OCI-LY1 (cell line): ENCODE results near the gene SIGLEC5.

Source experiments
- H2AFZ ChIP-seq: fragments of 200-600 bp; sonication (generic), shearing (Covaris generic); 2 replicates; pipeline ENCODE4 v1.6.0; 2014; ENCODE audit warnings: antibody characterized with exemption, mild to moderate bottlenecking, low read length
- H3F3A ChIP-seq: fragments of 200-600 bp; sonication (generic), shearing (Covaris generic); 2 replicates; pipeline ENCODE4 v1.6.0; 2014; ENCODE audit warnings: mild to moderate bottlenecking, antibody characterized with exemption, low read length, moderate library complexity; ENCODE audit not compliant: insufficient read depth
- H3K27ac ChIP-seq: fragments of 200-600 bp; sonication (generic); 2 replicates; pipeline ENCODE4 v1.5.1; 2014; ENCODE audit warnings: low read length, mixed run types, mild to moderate bottlenecking, low read depth; ENCODE audit not compliant: poor library complexity, severe bottlenecking
- H3K27me3 ChIP-seq: fragments of 200-600 bp; sonication (generic); 2 replicates; pipeline ENCODE4 v1.6.0; 2014; ENCODE audit warnings: antibody characterized with exemption, mild to moderate bottlenecking, low read length, moderate library complexity; ENCODE audit not compliant: insufficient read depth
- H3K36me3 ChIP-seq: fragments of 200-600 bp; sonication (generic); 2 replicates; pipeline ENCODE4 v1.6.1; 2014; ENCODE audit warnings: mild to moderate bottlenecking, antibody characterized with exemption, low read length, moderate library complexity, mixed read lengths; ENCODE audit not compliant: insufficient read depth
- H3K4me1 ChIP-seq: fragments of 200-600 bp; sonication (generic); 2 replicates; pipeline ENCODE4 v1.5.1; 2014; ENCODE audit warnings: mild to moderate bottlenecking, low read length, moderate library complexity; ENCODE audit not compliant: insufficient read depth, severe bottlenecking
- H3K4me2 ChIP-seq: fragments of 200-600 bp; sonication (generic), shearing (Covaris generic); 2 replicates; pipeline ENCODE4 v1.6.1; 2014; ENCODE audit warnings: low read length
- H3K4me3 ChIP-seq: fragments of 200-600 bp; sonication (generic); 2 replicates; pipeline ENCODE4 v1.5.1; 2014; ENCODE audit warnings: low read length, low read depth, mild to moderate bottlenecking, mixed read lengths; ENCODE audit not compliant: poor library complexity, severe bottlenecking
- H3K79me2 ChIP-seq: fragments of 200-600 bp; shearing (Covaris generic); 2 replicates; pipeline ENCODE4 v1.6.1; 2016; ENCODE audit warnings: mixed run types, low read length, mixed read lengths; ENCODE audit not compliant: insufficient read depth
- H3K9ac ChIP-seq: fragments of 200-600 bp; sonication (generic), shearing (Covaris generic); 2 replicates; pipeline ENCODE4 v1.6.1; 2014; ENCODE audit warnings: mild to moderate bottlenecking, low read length, mixed read lengths
- H3K9me2 ChIP-seq: fragments of 200-600 bp; sonication (generic), shearing (Covaris generic); 2 replicates; pipeline ENCODE4 v1.6.1; 2014; ENCODE audit warnings: low read depth, mild to moderate bottlenecking, low read length, mixed read lengths
- H3K9me3 ChIP-seq: fragments of 200-600 bp; shearing (Covaris generic); 2 replicates; pipeline ENCODE4 v1.6.1; 2014; ENCODE audit warnings: low read length, mixed read lengths
- H4K20me1 ChIP-seq: fragments of 200-600 bp; sonication (generic), shearing (Covaris generic); 2 replicates; pipeline ENCODE4 v1.6.0; 2016; ENCODE audit warnings: mild to moderate bottlenecking, low read length; ENCODE audit not compliant: insufficient read depth
- CTCF ChIP-seq: fragments of 200-600 bp; sonication (generic), shearing (Covaris generic); IDR thresholded peaks from 2 replicates; pipeline ENCODE4 v1.5.1; 2017; ENCODE audit warnings: mild to moderate bottlenecking, antibody characterized with exemption, low read length, moderate library complexity, mixed read lengths
- EZH2 ChIP-seq: fragments of 200-600 bp; sonication (generic), shearing (Covaris generic); IDR thresholded peaks from 2 replicates; pipeline ENCODE4 v1.8.0; 2017; ENCODE audit warnings: borderline replicate concordance, mixed run types, mild to moderate bottlenecking, antibody characterized with exemption, low read length, moderate library complexity, mixed read lengths

Gene SIGLEC5

GRCh38 chr19:51567583-51567982, 62.6 kb downstream of the SIGLEC5 start:
- H3F3A ChIP-seq = no peaks in the 10 kb centered on the region
- H2AFZ ChIP-seq = no peak overlapping the region
- H3K4me3 ChIP-seq = no peak overlapping the region
- no peak overlapping the region for H3K4me2 ChIP-seq
- H4K20me1 ChIP-seq = no peaks in the 10 kb centered on the region
- no peaks in the 10 kb centered on the region for H3K9me2 ChIP-seq
- H3K9ac ChIP-seq = no peak overlapping the region
- peaks cover 16% of the 10 kb centered on the region for H3K4me1 ChIP-seq
- no peaks in the 10 kb centered on the region for H3K9me3 ChIP-seq
- H3K27me3 ChIP-seq = no peaks in the 10 kb centered on the region
- H3K27ac ChIP-seq = no peak overlapping the region
- peaks cover 1% of the 10 kb centered on the region; the same call in 1 of the 2 replicates for H3K36me3 ChIP-seq
- peaks cover 4% of the 10 kb centered on the region; the same call in 1 of the 2 replicates for H3K79me2 ChIP-seq
- no peak for TF ChIP-seq CTCF
- TF ChIP-seq EZH2 = no peak

- Histone ChIP-seq H3K79me2 (peaks cover 2% of the 10 kb centered on the region; the same call in 1 of the 2 replicates), H3K27me3 (no peaks in the 10 kb centered on the region), H3K4me3 (no peak overlapping the region), H3K9me3 (no peaks in the 10 kb centered on the region), H3K4me1 (peaks cover 6% of the 10 kb centered on the region), H2AFZ (no peak overlapping the region), H3F3A (no peaks in the 10 kb centered on the region), H3K36me3 (no peaks in the 10 kb centered on the region), H3K9me2 (no peaks in the 10 kb centered on the region), H3K27ac (no peak overlapping the region), H3K4me2 (no peak overlapping the region), H3K9ac (no peak overlapping the region), H4K20me1 (no peaks in the 10 kb centered on the region)
- TF ChIP-seq EZH2 (no peak), CTCF (no peak)
Measured at GRCh38 chr19:51566489-51567100, 63.6 kb downstream of the SIGLEC5 start.

- Histone ChIP-seq H3K9me3 (no peaks in the 10 kb centered on the region), H4K20me1 (no peaks in the 10 kb centered on the region), H3K9me2 (no peaks in the 10 kb centered on the region), H3K27me3 (no peaks in the 10 kb centered on the region), H2AFZ (no peak overlapping the region), H3K4me2 (no peak overlapping the region), H3K4me1 (peaks cover 2% of the 10 kb centered on the region), H3F3A (no peaks in the 10 kb centered on the region), H3K27ac (no peak overlapping the region), H3K4me3 (no peak overlapping the region), H3K79me2 (no peaks in the 10 kb centered on the region), H3K36me3 (no peaks in the 10 kb centered on the region), H3K9ac (no peak overlapping the region)
- TF ChIP-seq CTCF (no peak), EZH2 (no peak)
Measured at GRCh38 chr19:51565583-51565982, 64.6 kb downstream of the SIGLEC5 start.
